Measurements from ENCODE around the gene CREBZF. TPM values are rescaled to one million over a fixed set of nuclear protein-coding genes. Genes with fewer than 3 reads are reported as not detected.

The CREBZF gene
- polyA plus RNA-seq, 1 donor (not counting 4 experiments of a cell fraction or from before 2014, with no cell fraction given) = 23.8 TPM

DNA sequence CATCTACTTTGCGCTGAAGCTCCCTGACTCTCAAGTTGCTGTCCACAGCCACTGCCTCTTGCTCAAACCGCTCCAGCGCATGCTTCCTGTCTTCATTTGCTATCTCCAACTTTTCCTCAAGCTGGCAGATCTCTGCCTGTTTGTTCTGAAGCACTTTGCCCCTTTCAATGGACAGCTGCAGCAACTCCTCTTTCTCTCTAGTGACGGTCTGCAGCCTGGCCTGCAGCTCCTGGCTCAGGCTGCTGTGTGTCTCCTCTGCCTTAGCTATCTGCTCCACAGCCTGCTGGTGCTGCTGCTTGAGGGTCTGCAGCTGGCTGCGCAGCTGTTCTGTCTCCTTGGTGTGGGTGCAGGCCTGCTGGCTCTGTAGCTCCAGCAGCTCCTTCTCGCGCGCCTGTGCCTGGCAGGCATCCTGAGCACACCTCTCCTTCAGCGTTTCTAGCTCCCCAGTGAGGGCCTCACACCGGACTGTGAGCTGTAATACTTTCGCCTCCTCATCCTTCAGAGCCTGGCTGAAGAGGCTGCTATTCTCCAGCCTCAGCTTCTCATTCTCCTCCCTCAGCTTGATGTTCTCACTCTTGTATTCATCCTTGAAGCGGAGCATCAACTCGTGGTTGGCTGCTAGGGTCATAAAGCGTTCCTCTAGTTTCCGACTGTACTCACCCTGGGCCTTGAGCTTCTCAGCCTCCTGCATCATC lies 20.3 kb upstream of the CREBZF start:
- H3K9me1 ChIP-seq (ENCODE audit: control insufficient read depth, extremely low read depth, insufficient read depth, low read length) = no peaks in the 10 kb centered on the region
- H3K4me3 ChIP-seq (ENCODE audit: control insufficient read depth in 2 of 3, extremely low read depth in 1 of 3, insufficient read depth in 2 of 3, low read depth in 1 of 3, low read length in 3 of 3) = peak overlapping the region; percentile 0 to 52 (median 25)
- no peaks in the 10 kb centered on the region for H3K9me3 ChIP-seq (ENCODE audit: control insufficient read depth, low read depth, low read length)
- H3K27me3 ChIP-seq (ENCODE audit: control insufficient read depth, extremely low read depth, insufficient read depth, low read length) = no peaks in the 10 kb centered on the region
- H3K79me2 ChIP-seq (ENCODE audit: control insufficient read depth, insufficient read depth, low read length) = no peaks in the 10 kb centered on the region
- no peak overlapping the region for H3K9ac ChIP-seq (ENCODE audit: control insufficient read depth, extremely low read depth, insufficient read depth, low read length)
- DNase-seq (ENCODE audit: low read depth, low spot score) (no peak), FAIRE-seq (no peak)
- H3K36me3 ChIP-seq (ENCODE audit: control insufficient read depth in 2 of 2, extremely low read depth in 1 of 2, insufficient read depth in 2 of 2, low read length in 2 of 2) = no peaks in the 10 kb centered on the region
- no peak overlapping the region for H3K27ac ChIP-seq (ENCODE audit: control insufficient read depth, insufficient read depth, low read length)
- no peak for TF ChIP-seq EZH2 (IDR thresholded peaks at IDR 0.05; ENCODE audit: low read length)
- TF ChIP-seq, protein P1, sequence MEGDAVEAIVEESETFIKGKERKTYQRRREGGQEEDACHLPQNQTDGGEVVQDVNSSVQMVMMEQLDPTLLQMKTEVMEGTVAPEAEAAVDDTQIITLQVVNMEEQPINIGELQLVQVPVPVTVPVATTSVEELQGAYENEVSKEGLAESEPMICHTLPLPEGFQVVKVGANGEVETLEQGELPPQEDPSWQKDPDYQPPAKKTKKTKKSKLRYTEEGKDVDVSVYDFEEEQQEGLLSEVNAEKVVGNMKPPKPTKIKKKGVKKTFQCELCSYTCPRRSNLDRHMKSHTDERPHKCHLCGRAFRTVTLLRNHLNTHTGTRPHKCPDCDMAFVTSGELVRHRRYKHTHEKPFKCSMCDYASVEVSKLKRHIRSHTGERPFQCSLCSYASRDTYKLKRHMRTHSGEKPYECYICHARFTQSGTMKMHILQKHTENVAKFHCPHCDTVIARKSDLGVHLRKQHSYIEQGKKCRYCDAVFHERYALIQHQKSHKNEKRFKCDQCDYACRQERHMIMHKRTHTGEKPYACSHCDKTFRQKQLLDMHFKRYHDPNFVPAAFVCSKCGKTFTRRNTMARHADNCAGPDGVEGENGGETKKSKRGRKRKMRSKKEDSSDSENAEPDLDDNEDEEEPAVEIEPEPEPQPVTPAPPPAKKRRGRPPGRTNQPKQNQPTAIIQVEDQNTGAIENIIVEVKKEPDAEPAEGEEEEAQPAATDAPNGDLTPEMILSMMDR (optimal IDR thresholded peaks at IDR 0.05 in 1 of 3, IDR thresholded peaks at IDR 0.05 in 1 of 3, conservative IDR thresholded peaks at IDR 0.05 in 1 of 3; ENCODE audit: extremely low read depth in 1 of 3, insufficient read depth in 2 of 3, low read length in 3 of 3) = no peak
- H3K4me2 ChIP-seq (ENCODE audit: control insufficient read depth, extremely low read depth, insufficient read depth, low read depth, low read length) = peak overlapping the region; percentile 56
- peak overlapping the region; percentile 60 for H2AFZ ChIP-seq (ENCODE audit: control insufficient read depth, low read length)
- H3K4me1 ChIP-seq (ENCODE audit: control insufficient read depth, extremely low read depth, insufficient read depth, low read length) = no peaks in the 10 kb centered on the region
- H4K20me1 ChIP-seq (ENCODE audit: control insufficient read depth, extremely low read depth, insufficient read depth, low read length) = no peaks in the 10 kb centered on the region
- dilution Hi-C loops (cut with MboI; ENCODE audit: extremely low pct_ligation_motif_present, low sequenced_read_pairs) = no loop called here

DNA sequence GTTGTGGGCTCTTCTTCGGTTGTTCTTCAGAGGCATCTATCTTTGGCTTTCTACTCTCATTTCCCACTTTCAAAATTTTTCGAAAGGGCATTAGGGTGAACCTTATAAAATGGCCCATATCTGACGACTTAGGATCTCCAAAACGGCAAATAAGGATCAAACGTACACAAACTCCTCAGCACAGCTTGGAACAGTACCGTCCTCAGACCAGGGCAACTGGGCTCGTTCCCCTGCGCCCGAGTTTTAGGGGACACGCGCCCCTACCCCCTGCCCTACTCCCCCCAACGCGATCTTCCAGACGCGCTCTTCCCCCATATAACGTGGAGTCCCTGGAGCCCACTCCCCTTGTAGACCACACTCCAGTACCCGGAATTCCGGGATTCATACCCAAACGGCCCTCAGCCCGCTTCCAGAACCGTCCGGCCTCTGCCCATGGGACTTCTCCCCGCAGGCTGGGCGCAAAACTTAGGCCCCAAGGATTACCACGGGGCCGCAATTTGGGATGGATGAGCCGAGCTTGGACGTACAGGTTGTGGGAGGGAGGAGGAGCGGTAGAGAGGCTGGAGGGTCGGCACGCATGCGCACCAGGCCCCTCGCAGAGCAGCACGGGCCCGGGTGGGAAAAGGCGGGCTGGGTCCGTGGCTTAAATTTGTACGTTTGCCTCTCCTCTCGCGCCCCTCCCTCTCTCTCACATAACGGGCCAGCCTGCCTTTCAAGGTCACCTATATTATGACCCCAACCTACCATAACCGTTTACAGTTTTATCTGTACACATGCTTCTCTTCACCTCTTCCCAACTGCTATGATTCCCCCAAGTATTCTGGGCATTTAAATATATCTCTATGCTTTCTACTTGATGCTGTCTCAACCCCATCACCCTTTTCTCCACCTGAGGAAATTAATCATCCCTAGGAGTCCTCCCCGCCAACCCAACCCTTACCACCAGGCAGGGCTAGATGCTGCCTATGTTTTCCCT lies 17.7 kb upstream of the CREBZF start:
- no peak for DNase-seq (ENCODE audit: low read depth, low spot score)
- H2AFZ ChIP-seq (ENCODE audit: control insufficient read depth, low read length) = peak overlapping the region; percentile 77

More for the DNA sequence above, 17.7 kb upstream of the CREBZF start:
- Histone ChIP-seq H3K79me2 (ENCODE audit: control insufficient read depth, insufficient read depth, low read length) (no peaks in the 10 kb centered on the region), H3K4me1 (ENCODE audit: control insufficient read depth, extremely low read depth, insufficient read depth, low read length) (no peaks in the 10 kb centered on the region), H3K36me3 (ENCODE audit: control insufficient read depth in 2 of 2, extremely low read depth in 1 of 2, insufficient read depth in 2 of 2, low read length in 2 of 2) (no peaks in the 10 kb centered on the region), H3K27me3 (ENCODE audit: control insufficient read depth, extremely low read depth, insufficient read depth, low read length) (no peaks in the 10 kb centered on the region), H3K9me3 (ENCODE audit: control insufficient read depth, low read depth, low read length) (no peaks in the 10 kb centered on the region), H3K4me2 (ENCODE audit: control insufficient read depth, extremely low read depth, insufficient read depth, low read depth, low read length) (peak overlapping the region; percentile 72), H3K9me1 (ENCODE audit: control insufficient read depth, extremely low read depth, insufficient read depth, low read length) (no peaks in the 10 kb centered on the region), H3K4me3 (ENCODE audit: control insufficient read depth in 2 of 3, extremely low read depth in 1 of 3, insufficient read depth in 2 of 3, low read depth in 1 of 3, low read length in 3 of 3) (peak overlapping the region; percentile 34 to 55 (median 36)), H4K20me1 (ENCODE audit: control insufficient read depth, extremely low read depth, insufficient read depth, low read length) (no peaks in the 10 kb centered on the region), H3K9ac (ENCODE audit: control insufficient read depth, extremely low read depth, insufficient read depth, low read length) (peak overlapping the region; percentile 26), H3K27ac (ENCODE audit: control insufficient read depth, insufficient read depth, low read length) (no peak overlapping the region)
- TF ChIP-seq, protein P1 (optimal IDR thresholded peaks at IDR 0.05 in 1 of 3, IDR thresholded peaks at IDR 0.05 in 1 of 3, conservative IDR thresholded peaks at IDR 0.05 in 1 of 3; ENCODE audit: extremely low read depth in 1 of 3, insufficient read depth in 2 of 3, low read length in 3 of 3) = no peak
- TF ChIP-seq EZH2 (IDR thresholded peaks at IDR 0.05; ENCODE audit: low read length) = no peak
- dilution Hi-C loops (cut with MboI; ENCODE audit: extremely low pct_ligation_motif_present, low sequenced_read_pairs) = no loop called here
- no peak for FAIRE-seq
